ENCODE data around the gene TMEM63A. TPM values are rescaled to one million over a fixed set of nuclear protein-coding genes. Genes with fewer than 3 reads are reported as not detected.

Gene TMEM63A
- total RNA-seq, 1 donor from 2014 or later = 5.1 TPM

GRCh38 chr1:225875044-225875815 lies 7.0 kb downstream of the TMEM63A start:
- Mint-ChIP-seq H3K27ac (no peak overlapping the region), H3K4me1 (peaks cover 10% of the 10 kb centered on the region)
- H3K27ac ChIP-seq = no peak overlapping the region

GRCh38 chr1:225874431-225874830 lies 7.7 kb downstream of the TMEM63A start:
- no peaks in the 10 kb centered on the region for H4K20me1 ChIP-seq (ENCODE audit: low read depth)
- H3K36me3 Mint-ChIP-seq = peaks cover 7% of the 10 kb centered on the region
- no peaks in the 10 kb centered on the region for H3K9me3 ChIP-seq (ENCODE audit: low read depth)
- H3K4me3 Mint-ChIP-seq = no peak overlapping the region
- H3K4me2 ChIP-seq = no peak overlapping the region
- H3K4me1 ChIP-seq = no peaks in the 10 kb centered on the region
- no peaks in the 10 kb centered on the region for H3K27me3 ChIP-seq
- DNase-seq (ENCODE audit: low spot score) = no peak
- H3K36me3 ChIP-seq = no peaks in the 10 kb centered on the region
- H3K79me2 ChIP-seq (ENCODE audit: low read depth) = no peaks in the 10 kb centered on the region
- H3K27me3 Mint-ChIP-seq (ENCODE audit: insufficient read depth, low read depth) = peaks cover 4% of the 10 kb centered on the region
- no peak overlapping the region for H2AFZ ChIP-seq (replicated peaks)
- H3F3A ChIP-seq (ENCODE audit: low read depth) = no peaks in the 10 kb centered on the region
- no peak overlapping the region for H3K9ac ChIP-seq
- peaks cover 10% of the 10 kb centered on the region for H3K4me1 Mint-ChIP-seq
- no peak overlapping the region for H3K27ac ChIP-seq
- no peaks in the 10 kb centered on the region for H3K9me3 Mint-ChIP-seq
- no peak overlapping the region for H3K4me3 ChIP-seq
- H3K27ac Mint-ChIP-seq = no peak overlapping the region
- TF ChIP-seq EZH2 (IDR thresholded peaks at IDR 0.05) = no peak
- no peak for TF ChIP-seq CTCF (IDR thresholded peaks at IDR 0.05)
- no peak for TF ChIP-seq EZH2phosphoT487 (IDR thresholded peaks at IDR 0.05)

More at GRCh38 chr1:225875044-225875815, 7.0 kb downstream of the TMEM63A start:
- H3K4me3 ChIP-seq = no peak overlapping the region
- Mint-ChIP-seq H3K9me3 (no peaks in the 10 kb centered on the region), H3K27me3 (ENCODE audit: insufficient read depth, low read depth) (peaks cover 4% of the 10 kb centered on the region), H3K36me3 (peaks cover 7% of the 10 kb centered on the region), H3K4me3 (no peak overlapping the region)
- TF ChIP-seq EZH2 (IDR thresholded peaks at IDR 0.05) = no peak
- no peak for TF ChIP-seq EZH2phosphoT487 (IDR thresholded peaks at IDR 0.05)
- TF ChIP-seq CTCF (IDR thresholded peaks at IDR 0.05) = no peak
- no peak for DNase-seq (ENCODE audit: low spot score)
- H3K4me2 ChIP-seq = no peak overlapping the region
- no peaks in the 10 kb centered on the region for H3K27me3 ChIP-seq
- H2AFZ ChIP-seq (replicated peaks) = no peak overlapping the region
- H3K9ac ChIP-seq = no peak overlapping the region
- no peaks in the 10 kb centered on the region for H3K79me2 ChIP-seq (ENCODE audit: low read depth)
- H3K9me3 ChIP-seq (ENCODE audit: low read depth) = no peaks in the 10 kb centered on the region
- H3K36me3 ChIP-seq = no peaks in the 10 kb centered on the region
- H3F3A ChIP-seq (ENCODE audit: low read depth) = no peaks in the 10 kb centered on the region
- H4K20me1 ChIP-seq (ENCODE audit: low read depth) = peaks cover under 1% of the 10 kb centered on the region
- no peaks in the 10 kb centered on the region for H3K4me1 ChIP-seq

GRCh38 chr1:225873281-225873850 lies 8.8 kb downstream of the TMEM63A start:
- TF ChIP-seq EZH2 (IDR thresholded peaks at IDR 0.05) = no peak
- TF ChIP-seq EZH2phosphoT487 (IDR thresholded peaks at IDR 0.05) = no peak
- no peak for TF ChIP-seq CTCF (IDR thresholded peaks at IDR 0.05)
- H3K27ac Mint-ChIP-seq = no peak overlapping the region
- DNase-seq (ENCODE audit: low spot score) = no peak
- no peak overlapping the region for H3K9ac ChIP-seq
- H4K20me1 ChIP-seq (ENCODE audit: low read depth) = no peaks in the 10 kb centered on the region
- H3K4me1 ChIP-seq = no peaks in the 10 kb centered on the region
- no peak overlapping the region for H2AFZ ChIP-seq (replicated peaks)
- H3K36me3 Mint-ChIP-seq = peaks cover 7% of the 10 kb centered on the region
- H3K4me2 ChIP-seq = no peak overlapping the region
- peaks cover under 1% of the 10 kb centered on the region for H3K27me3 Mint-ChIP-seq (ENCODE audit: insufficient read depth, low read depth)
- H3K9me3 ChIP-seq (ENCODE audit: low read depth) = no peaks in the 10 kb centered on the region
- no peaks in the 10 kb centered on the region for H3K9me3 Mint-ChIP-seq
- H3K36me3 ChIP-seq = no peaks in the 10 kb centered on the region
- no peak overlapping the region for H3K4me3 ChIP-seq
- H3K4me3 Mint-ChIP-seq = no peak overlapping the region
- H3F3A ChIP-seq (ENCODE audit: low read depth) = no peaks in the 10 kb centered on the region
- no peak overlapping the region for H3K27ac ChIP-seq
- H3K27me3 ChIP-seq = no peaks in the 10 kb centered on the region
- peaks cover 10% of the 10 kb centered on the region for H3K4me1 Mint-ChIP-seq
- H3K79me2 ChIP-seq (ENCODE audit: low read depth) = no peaks in the 10 kb centered on the region
